HG02870 (cell line): Measurements from ENCODE around the gene ASB18.

Experiments
- ATAC-seq: cut with Tn5 transposase; IDR thresholded peaks from one replicate; pipeline ENCODE4 v1.9.1; 2021; ENCODE audit warnings: mild to moderate bottlenecking, moderate library complexity; ENCODE audit not compliant: unreplicated experiment

ASB18 gene

DNA sequence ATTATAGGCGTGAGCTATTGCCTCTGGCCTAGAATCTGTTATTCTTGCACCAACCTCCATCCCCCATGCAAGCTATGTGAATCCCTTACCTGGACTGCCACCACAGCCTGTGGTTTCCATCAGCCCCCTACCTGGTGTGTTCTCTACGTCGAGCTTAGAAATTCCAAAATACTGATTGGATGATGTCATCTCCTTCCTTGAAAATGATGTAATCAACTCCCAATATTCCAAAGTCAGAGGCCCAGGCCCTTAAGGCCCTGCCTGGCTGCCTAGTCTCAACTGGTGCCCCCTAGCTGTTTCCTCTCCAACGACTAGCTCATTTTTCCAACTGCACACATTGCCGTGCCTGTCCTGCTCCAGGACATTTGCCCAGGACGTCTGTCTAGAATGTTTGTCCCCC, 54.7 kb downstream of the ASB18 start:
- ATAC-seq: no peak

GRCh38 chr2:236208019-236208926, 55.9 kb downstream of the ASB18 start:
- ATAC-seq: no peak

DNA sequence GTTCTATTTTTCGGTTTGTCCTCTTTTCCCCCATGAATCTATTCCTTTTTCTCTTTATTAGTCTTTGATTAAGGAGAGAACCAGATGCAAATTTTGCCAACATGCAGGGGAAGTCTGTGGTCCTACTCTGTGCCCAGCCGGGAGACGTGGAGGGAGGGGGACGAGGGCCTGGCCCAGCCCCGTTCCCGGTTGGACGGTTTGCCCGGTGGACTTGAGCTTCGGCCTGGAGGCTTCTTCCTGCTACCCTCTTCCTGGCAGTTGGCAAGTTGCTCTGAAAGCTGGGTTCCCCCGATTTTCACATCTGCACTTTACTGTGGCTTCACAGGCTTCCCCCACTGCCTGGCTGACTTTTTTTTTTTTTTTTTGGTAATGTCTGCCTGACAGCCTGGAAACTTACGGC, 56.7 kb downstream of the ASB18 start:
- ATAC-seq: no peak

DNA sequence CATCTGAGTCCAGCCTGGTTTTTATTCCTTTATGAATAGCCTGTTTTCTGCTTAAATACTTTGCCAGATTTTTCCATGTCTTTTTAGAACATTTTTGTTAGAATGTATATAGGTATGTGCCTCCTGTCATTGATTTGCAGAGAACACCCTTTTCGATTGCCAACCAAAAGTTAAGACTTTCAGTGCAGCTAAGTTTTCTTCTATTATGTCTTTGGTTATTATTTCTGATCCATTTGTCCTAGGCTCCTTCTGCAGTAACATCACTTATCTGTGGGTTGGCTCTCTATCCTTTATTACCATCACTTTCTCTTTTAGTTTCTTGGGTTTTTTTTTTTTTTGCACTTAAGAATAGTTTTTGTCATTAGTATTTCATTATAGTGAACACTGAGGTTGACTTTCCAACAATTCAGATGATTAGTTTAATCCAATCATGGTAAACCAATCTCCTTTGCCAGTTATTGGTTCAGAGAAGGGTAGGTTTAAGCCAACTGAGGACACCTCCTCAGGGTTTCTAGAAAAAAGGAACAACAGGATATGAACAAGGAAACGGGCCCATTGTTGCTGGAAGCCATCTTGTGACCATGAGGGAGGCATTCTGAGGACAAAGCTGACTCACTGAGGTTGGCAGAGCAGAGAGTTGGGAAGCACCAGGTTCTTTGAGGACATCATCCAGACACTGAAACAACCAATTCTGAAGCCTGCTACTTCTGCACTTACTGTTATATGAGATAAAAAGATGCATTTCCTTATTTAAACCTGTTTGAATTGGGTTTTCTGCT, 58.1 kb downstream of the ASB18 start:
- ATAC-seq: no peak

GRCh38 chr2:236204953-236205352, 59.3 kb downstream of the ASB18 start:
- no peak for ATAC-seq

- ATAC-seq: no peak
Measured at GRCh38 chr2:236200378-236200777, 63.8 kb downstream of the ASB18 start.

DNA sequence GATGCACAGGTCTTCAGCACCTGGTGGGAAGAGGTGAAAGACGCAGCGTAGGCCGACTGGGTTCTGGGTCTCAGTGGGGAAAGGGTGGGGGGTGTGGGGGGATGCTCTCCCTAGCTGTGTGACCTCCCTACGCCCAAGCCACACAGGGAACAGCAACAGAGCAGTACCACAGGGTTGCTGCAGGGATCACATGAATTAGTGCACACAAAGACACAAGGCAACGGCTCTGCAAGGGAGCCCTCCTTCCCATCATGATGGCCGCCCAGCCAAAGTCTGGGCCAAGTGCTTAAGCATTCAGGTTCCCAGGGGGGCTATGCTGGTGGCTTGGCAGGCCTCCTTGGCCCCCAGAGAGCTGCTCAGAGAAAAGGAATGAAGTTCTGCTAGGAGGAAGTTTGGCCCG, 67.8 kb downstream of the ASB18 start:
- no peak for ATAC-seq

- ATAC-seq: no peak
Measured at GRCh38 chr2:236195726-236196125, 68.5 kb downstream of the ASB18 start.

DNA sequence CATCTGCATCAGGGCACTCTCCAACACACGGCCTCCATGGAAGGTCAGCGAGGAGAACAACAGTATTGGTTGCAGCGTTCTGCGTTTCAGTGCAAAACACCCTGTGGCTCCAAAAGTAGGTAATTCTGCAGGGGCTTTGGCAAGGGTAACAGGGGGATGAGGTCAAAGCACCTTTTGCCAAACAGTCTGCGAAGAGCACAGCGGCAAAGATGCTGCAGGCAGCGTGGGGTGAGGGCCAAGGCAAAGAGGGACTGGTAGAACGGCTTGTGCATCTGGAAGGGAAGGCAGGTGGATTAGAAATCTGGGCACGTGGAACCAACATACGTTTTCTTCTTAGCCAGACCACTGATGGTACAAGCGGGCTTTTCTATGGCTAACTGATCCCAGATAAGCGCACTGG, 69.4 kb downstream of the ASB18 start:
- no peak for ATAC-seq

- ATAC-seq: no peak
Measured at GRCh38 chr2:236193026-236193425, 71.2 kb downstream of the ASB18 start.

DNA sequence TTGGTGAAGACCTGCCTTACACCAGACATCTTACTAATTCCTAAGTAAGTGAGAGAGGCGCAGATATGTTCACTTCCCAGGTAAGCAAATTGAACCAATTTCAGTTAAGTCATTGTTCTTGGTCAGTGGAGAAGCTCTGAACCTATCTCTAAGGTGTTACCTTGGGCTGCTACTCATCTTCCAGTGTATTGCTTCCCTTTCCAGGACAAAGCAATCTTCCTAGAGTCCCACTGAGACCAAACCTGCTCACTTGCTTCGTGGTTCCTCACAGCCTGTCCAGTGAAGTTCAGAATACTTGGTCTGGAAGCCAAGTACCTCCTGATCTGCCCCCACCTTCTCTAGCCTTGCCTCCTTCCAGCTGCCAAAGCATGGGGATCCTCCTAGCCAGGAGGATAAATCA, 73.5 kb downstream of the ASB18 start:
- no peak for ATAC-seq

GRCh38 chr2:236184701-236185100, 79.5 kb downstream of the ASB18 start:
- ATAC-seq: no peak

GRCh38 chr2:236180831-236181453, 83.3 kb downstream of the ASB18 start:
- ATAC-seq: no peak

- ATAC-seq: no peak
Measured at GRCh38 chr2:236180076-236180816, 84.0 kb downstream of the ASB18 start.

- ATAC-seq: no peak
Measured at GRCh38 chr2:236179236-236180075, 84.8 kb downstream of the ASB18 start.

DNA sequence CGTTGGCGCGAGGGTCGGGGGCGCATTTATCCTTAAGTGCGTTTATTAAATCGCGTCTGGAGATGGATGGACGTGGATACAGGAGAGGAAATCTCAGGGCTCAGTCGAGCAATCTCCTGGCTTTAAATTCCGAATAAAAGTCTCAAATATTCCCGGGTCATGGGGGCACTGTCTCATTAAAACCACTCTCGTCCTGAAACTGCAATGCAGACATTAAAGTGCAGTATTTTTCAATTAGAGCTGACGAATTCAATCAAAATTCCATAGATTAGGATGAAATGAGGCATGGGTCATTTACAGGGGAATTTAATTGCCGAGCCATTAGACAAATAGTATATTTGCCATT, 85.3 kb downstream of the ASB18 start:
- ATAC-seq: no peak

- no peak for ATAC-seq
Measured at GRCh38 chr2:236177967-236178889, 86.0 kb downstream of the ASB18 start.

DNA sequence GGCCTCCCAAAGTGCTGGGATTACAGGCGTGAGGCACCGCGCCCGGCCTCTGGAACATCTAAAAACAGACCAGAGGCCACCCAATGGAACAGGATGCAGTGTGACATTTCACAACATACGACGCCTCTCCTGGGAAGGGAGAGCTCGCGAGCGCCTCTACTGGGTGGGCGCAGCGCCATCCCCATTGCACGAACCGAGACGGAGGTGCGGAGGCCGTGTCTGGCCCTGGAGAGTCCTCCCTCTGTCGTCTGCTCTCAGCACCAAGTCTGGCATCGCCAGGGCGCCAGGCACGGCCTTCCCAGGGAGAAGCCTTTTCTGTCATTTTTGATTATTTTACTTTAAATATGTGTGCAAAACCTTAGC, 86.6 kb downstream of the ASB18 start:
- no peak for ATAC-seq

- no peak for ATAC-seq
Measured at GRCh38 chr2:236176951-236177350, 87.3 kb downstream of the ASB18 start.
